Activated gamma-delta T cell (primary cell): ENCODE measurements around the gene KRT5.

Source experiments
- DNase-seq: peaks from one replicate; lab custom pipeline; 2025; lab: John Stamatoyannopoulos, UW
- total RNA-seq, 2 donors: gene quantifications; one replicate each; lab custom pipeline; 2026; lab: John Stamatoyannopoulos, UW

The KRT5 gene
- total RNA-seq = 0 to 0.15 reads per million in 2 donors

DNA sequence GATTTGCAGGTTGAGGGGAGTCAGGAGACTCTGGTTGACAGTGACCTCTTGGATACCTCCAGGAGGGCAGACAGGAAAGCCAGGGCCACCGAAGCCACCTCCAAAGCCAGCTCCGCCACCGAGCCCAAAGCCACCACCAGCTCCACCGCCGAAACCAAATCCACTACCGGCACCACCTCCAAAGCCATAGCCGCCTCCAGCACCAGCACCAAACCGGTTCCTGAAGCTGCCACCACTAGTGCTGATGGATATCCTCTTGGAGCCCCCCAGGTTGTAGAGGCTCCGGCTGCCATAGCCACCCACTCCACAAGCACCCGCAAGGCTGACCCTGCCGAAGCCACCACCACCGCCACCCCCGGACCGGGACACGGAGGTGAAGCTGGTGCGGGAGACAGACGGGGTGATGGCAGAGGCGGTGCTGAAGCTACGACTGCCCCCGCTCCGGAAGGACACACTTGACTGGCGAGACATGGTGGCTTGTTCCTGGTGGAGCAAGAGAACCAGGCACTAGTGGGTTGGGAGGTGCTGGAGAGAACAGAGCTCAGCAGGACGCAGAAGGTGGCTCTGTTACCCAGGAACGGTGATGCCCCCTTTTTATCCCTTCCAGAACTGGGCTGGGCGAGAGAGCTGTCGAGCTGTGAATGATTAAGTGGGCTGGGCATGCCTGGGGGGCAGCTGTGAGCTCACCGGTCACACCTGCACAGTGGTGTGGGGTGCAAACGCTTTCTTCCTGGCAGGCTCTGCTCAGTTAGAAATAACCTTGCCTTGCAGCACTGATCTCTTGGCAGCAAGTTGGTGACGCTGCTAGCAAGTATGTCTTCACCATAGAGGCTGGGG lies at the start of gene KRT5:
Gene KRT5 (minus strand): TSS at position 569 of the 837 bp plus-strand sequence. CDS start 98 bp downstream, at position 471.
- DNase-seq = no peak

DNA sequence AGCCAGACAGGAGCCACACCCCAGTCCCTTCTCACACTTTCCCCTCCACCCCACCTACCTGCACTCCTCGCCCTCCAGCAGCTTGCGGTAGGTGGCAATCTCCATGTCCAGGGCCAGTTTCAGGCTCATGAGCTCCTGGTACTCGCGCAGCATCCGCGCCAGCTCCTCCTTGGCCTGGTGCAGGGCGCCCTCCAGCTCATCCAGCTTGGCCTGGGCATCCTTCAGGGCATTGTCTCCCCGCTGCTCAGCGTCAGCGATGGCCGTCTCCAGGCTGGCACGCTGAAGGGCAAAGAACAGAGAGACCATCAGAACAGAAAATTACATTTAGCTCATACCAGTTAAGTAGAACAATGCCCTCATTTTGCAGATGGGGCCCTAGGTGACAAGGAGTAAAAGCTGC lies 47.9 kb upstream of the KRT5 start:
- DNase-seq = no peak

GRCh38 chr12:52566847-52567291 lies 46.7 kb upstream of the KRT5 start:
- peak; percentile 71 for DNase-seq

- DNase-seq = no peak
These were observed 44.4 kb upstream of the KRT5 start for GRCh38 chr12:52564582-52564981.

GRCh38 chr12:52561880-52562449 lies 41.8 kb upstream of the KRT5 start:
- no peak for DNase-seq

GRCh38 chr12:52559979-52560378 lies 39.8 kb upstream of the KRT5 start:
- no peak for DNase-seq

DNA sequence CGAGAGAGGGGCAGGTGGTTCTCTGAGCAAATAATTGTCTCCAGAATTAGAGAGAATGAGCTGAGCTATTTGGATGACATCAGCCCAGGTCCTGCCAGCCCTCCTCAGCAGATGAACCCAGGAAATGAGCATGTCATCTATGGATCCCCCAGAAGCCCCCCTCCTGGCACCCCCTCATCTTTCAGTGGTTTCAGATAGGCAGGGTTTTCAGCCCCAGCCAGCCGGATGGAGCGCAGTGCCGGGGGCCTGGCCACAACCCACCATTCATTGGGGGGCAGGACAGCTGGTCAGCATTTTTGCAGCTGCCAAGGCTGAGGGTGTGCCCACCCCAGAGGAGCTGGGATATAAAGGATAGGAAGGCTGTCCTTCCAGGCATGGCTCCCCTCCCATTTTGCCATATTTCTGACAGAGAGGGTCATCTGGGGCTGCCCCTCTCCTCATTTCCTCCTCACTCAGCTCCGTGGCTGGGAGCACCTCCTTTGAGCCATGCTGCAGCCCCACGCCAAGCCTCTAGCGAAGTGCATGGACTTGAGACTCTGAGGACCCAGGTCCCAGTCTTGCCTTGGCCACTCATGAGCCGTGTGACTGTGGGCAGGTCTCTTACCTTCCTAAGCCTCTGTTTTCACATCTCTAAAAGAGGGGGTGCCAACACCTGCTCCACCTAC lies 38.7 kb upstream of the KRT5 start:
- no peak for DNase-seq

DNA sequence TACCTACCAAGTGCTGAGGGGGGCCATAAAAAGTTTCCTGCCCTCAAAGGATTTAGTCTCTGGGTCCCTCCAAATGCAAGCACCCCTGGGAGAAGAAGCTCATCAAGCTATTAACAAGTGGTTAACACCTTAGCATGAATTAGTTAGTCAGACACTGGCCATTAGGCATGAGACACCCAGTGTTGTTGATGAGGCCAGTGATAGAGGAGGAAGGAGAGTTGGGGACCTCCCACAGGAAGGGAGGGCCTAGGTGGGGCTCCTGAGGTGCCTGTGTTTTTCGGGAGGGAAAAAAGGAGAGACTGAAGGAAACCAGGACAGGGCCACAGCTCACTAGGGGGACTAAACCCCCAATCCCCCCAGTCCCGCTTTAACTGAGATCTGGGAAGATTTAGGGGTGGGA lies 37.3 kb upstream of the KRT5 start:
- DNase-seq = no peak

DNA sequence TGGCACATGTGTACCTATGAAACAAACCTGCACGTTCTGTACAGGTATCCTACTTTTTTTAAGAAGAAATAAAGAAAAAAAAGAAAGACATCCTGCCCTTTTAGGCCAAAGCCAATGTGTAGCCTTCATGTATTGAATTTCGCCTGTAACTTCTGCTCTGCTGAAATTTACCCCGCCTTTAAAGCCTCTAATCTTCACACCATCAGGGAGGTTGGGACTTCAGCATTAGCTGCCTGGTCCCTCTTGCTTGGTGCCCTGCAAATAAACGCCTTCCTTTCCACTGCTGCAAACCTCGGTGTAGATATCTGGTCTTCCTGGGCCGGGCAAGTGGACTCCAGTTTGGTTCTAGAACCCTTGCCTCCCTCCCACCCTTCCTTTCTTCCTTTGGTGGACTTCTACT lies 35.4 kb upstream of the KRT5 start:
- DNase-seq = no peak

- no peak for DNase-seq
These were observed 32.5 kb upstream of the KRT5 start, which contains the start of gene KRT71 for GRCh38 chr12:52552681-52553195. Gene KRT71, minus strand, starts transcription at chr12:52553145. Its CDS starts 68 bp downstream, at chr12:52553077.

DNA sequence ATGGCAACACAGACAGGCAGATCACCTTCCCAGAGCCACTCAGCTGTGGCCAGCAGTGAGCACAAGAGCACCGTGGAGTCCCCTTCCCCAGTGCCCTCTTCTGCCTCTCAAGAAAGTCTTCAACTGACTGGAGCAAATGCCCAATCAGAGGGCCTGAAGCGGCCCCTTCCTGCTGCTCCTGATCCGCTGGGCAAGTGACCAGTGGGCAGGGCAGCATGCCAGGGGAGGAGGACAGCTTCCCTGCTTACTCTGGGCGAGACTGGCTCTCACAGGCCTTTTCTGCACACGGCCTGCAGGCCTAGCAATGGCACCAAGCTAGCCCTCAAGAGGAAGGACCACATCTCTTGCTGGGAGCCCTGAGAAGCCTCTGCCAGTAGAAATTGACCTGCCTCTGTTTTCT lies 31.9 kb upstream of the KRT5 start:
- DNase-seq = no peak

- no peak for DNase-seq
These were observed 31.1 kb upstream of the KRT5 start for GRCh38 chr12:52551216-52551865.

GRCh38 chr12:52546126-52546525 lies 25.9 kb upstream of the KRT5 start:
- DNase-seq = no peak

DNA sequence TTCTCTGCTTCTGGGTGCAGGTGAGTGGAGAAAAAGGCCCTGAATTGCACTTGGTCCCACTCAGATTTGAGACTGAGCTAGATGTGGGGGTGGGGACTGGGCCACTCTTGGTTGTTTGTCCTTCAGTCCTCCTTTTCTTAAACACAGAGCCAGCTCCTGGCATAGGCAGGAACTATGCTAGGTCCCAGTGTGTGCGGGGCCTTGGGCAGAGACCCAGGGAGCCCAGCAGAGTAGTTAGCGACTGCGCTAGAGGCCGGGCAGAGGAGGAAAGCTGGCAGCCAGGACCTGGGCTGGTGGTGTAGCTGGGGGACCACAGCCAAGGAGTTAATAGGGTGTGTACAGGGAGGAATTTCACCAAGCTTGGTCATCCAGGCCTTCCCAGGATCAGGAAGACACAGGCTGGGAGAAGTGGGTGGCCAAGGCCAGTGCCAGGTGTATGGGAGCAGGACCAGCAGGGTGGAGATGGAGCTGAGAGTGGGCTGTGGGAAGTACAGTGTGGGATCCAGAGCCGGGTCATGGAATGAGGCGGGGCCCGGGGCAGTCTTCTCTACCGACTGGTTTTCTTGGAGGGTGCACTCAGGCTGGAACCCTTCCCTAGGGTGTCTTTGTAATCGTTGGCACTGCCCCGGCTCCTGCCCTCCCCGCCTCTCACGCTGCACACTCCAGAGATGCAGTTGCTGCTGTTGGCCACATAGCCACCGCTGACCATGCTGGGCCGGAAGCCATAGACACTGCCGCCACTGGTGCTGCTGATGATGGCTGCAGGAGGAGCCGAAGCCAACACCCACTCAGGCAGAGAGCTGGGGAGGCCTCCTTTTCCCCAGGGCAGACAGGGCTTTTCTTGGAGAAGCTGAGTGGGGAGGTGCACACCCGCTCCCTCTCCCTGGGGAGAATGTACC lies 24.0 kb upstream of the KRT5 start:
- no peak for DNase-seq

- DNase-seq = no peak
These were observed 22.7 kb upstream of the KRT5 start for GRCh38 chr12:52542785-52543318.

DNA sequence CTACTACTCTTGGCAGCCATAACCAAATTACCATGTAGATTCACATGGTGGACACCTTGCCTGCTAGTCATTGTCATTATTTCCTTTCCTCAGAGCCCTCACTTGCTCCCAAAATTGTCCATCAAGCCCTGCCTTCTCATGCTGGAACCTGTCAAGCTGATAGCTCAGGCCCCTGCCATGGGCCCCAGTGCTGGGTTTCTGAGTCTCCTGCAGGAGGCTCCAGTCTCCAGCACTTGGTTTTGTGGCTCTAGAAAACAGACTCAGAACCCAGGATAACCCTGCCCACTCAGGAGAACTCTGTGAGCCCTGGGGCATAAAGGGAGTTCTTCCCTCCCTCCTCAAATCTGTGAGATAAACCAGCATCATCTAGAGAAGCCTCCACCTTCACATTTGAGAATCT lies 22.0 kb upstream of the KRT5 start:
- no peak for DNase-seq

DNA sequence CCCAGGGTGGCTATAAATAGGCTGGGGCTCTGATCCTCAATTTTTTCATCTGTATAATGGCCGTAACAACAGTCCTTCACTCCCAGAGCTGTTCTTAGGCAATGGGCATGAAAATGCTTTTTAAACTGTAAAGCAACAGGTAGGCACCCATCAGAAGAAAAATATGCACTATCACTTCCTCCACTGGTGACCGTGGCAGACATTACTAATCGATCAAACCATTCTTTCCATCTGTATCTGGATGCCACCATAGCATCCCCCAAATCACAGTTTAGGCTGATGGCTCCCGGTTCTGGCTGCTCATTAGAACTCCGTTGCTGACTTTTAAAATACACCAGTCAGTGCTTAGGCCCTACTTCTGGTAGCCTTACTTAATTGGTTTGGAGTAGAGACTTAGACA lies 21.5 kb upstream of the KRT5 start:
- DNase-seq = no peak

DNA sequence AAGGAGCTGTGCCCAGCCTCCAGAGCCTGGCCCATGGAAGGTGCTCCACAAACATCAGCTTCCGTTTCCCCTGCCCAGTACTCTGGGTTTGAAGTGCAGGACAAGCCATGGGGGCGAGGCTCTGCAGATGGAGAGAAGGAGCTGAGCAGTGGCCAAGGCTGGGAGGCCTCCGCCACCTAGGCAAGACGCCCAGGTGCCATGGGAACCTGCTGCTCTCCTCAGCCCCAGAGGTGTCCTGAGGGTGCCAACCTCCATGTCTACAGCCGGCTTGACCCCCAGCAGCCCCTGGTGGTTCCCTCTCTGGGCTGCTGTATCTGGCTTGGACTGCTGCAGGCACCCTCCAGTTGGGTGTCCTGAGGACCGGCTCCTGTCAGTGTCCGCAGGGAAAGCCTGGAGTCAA lies 20.3 kb upstream of the KRT5 start:
- no peak for DNase-seq

DNA sequence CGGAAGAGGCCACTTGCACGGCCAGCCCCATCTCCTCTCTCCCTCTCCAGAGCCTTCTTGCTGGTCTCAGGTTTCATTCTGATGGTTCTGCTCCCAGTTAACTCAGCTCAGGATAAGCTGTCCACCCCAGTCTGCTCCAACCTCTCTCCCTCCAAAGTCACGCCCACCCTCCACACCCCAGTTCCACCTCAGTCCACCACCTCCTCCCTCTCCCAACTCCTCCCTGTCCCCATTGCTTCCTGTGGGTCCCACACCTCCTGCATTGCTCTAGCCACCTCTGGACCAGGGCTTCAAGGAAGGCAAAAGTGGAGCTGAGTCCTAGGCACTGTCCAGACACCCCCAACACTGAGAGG lies 19.6 kb upstream of the KRT5 start:
- no peak for DNase-seq

GRCh38 chr12:52539083-52539820 lies 19.1 kb upstream of the KRT5 start:
- no peak for DNase-seq
